LoVo (cell line): ENCODE results near the gene RAB8B.
A peak's percentile ranks its signal among the peaks of the same experiment; 100 is the strongest.

Experiments
- DNase-seq: peaks from one replicate; pipeline ENCODE4 v3.0.0-alpha.2; 2016; ENCODE audit warnings: low spot score

The RAB8B gene

DNA sequence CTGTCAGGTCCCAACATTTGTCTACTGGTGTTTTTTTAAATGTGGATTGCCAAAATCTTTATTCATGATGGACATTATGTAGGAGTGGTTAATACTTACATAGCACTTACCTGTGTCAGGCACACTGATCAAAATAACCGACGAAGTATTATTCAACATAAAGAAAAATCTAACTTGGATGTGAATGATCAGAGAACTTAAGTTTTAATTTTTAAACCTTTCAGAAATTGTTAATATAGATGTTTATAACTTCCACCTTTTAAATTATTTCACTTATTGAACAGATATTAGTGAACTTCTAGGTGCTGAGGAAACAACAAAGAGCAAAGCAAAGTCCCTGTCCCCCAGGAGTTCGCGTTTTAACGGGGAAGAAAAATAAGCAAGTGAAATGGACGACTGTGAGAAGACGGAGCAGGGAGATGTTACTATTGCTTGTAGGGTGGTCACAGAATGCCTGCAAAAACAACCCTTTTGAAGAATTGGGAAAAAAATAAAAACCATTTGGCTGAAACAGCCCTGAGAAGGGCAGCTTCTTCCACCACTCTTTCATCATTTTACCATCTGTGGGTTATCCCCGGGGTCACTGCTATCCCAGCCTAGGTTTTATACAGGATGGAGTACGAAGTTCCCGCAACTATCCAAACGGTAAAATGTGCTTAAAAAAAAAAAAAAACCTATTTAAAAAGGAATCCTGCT is 87.1 kb downstream of the RAB8B start:
- DNase-seq = peak; percentile 10

- DNase-seq = peak; percentile 76
Observed at GRCh38 chr15:63277038-63277892, 87.9 kb downstream of the RAB8B start, which contains the start of gene APH1B. Gene APH1B, plus strand, starts transcription at chr15:63277605. Its CDS starts 19 bp downstream, at chr15:63277624.

GRCh38 chr15:63277893-63278456 is 88.6 kb downstream of the RAB8B start:
- no peak for DNase-seq

- no peak for DNase-seq
Observed at GRCh38 chr15:63283126-63283525, 93.7 kb downstream of the RAB8B start.

DNA sequence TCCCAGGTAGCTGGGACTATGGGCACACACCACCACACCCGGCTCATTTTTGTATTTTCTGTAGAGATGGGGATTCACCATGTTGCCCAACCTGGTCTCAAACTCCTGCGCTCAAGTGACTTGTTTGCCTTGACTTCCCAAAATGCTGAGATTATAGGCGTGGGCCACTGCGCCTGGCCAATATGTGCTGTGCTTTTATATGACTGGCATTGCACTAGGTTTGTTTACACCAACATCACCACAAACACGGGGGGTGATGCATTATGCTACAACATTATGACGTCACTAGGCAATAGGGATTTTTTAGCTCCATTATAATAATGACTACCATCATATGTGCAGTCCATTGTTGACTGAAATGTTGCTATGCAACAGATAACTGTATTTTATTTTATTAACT is 94.9 kb downstream of the RAB8B start:
- no peak for DNase-seq

- no peak for DNase-seq
Observed at GRCh38 chr15:63287109-63287508, 97.7 kb downstream of the RAB8B start.

DNA sequence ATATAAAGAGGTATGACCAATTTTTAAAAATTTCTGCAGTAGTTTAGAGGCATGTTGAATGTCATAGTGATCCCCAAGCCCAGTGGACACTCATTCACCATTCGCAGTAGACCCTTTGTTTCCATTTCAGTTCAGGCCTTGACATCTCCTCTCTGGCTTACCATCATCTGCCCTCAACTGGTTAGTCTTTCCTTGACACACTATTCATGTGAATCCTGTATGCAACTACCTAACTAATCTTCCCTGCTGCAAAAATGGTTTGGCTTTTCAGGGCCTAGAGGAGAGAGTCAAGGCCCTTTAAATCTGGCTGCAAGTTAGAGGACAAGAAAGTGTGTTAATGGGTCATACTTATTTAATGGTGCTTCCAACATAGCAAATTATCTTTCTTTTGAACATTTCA is 98.9 kb downstream of the RAB8B start:
- no peak for DNase-seq

GRCh38 chr15:63288778-63289378 is 99.5 kb downstream of the RAB8B start:
- peak; percentile 67 for DNase-seq

DNA sequence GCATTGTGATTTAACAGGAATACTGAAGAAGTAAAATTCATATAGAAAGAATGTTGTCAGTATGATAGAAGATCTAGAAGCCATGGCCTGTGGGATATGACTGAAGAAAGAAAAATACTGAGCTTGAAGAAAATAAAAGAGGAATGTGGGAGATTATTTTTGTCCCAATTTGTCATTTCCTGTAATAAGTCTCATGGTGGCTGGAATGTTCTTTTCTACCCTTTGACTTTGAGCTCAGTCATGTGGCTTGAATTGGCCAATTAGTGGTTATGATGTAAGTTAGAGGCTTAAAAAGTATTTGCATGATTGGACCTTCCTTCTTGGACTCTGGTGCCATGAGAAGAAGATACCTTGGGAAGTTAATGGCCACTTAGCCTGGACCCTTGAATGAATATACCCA is 102.1 kb downstream of the RAB8B start:
- DNase-seq = no peak

- no peak for DNase-seq
Observed at GRCh38 chr15:63292241-63292640, 102.8 kb downstream of the RAB8B start.

DNA sequence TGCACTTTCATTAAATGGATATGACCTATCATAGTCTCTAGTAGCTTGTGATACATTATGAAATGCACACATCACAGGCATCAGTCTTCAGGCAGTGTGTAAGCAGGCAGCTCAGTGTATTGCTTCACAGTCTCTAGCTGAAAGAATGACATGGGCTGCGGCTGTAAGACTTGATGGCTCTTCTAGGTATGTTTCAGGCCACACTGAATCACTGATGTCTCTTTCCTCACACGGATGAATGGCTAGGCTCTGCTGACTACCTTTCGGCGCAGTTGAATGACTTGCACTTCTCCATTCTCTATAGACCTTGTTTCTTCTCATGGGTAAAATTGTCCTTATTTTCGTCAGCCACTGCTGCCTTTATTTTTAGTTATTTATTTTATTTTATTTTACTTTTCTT is 103.4 kb downstream of the RAB8B start:
- no peak for DNase-seq

GRCh38 chr15:63294359-63294758 is 105.0 kb downstream of the RAB8B start:
- no peak for DNase-seq

DNA sequence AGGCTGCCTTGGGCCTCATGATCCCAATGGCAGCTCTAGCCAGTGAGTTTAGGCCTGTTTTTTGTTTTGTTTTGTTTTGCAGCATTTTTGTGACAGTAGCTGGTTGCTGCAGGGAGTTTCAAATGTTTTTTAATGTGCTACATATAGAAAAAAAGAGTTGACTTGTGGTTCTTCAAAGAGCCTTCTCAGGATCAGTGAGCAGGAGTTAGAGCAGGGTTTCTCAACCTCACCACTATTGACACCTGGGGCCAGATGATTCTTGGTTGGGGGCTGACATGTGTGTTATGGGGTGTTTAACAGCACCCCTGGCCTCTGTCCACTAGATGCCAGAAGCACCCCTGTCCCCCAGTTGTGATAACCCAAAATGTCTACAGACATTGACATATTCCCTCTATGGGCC is 105.9 kb downstream of the RAB8B start:
- DNase-seq = no peak

GRCh38 chr15:63296195-63296594 is 106.8 kb downstream of the RAB8B start:
- DNase-seq = no peak

DNA sequence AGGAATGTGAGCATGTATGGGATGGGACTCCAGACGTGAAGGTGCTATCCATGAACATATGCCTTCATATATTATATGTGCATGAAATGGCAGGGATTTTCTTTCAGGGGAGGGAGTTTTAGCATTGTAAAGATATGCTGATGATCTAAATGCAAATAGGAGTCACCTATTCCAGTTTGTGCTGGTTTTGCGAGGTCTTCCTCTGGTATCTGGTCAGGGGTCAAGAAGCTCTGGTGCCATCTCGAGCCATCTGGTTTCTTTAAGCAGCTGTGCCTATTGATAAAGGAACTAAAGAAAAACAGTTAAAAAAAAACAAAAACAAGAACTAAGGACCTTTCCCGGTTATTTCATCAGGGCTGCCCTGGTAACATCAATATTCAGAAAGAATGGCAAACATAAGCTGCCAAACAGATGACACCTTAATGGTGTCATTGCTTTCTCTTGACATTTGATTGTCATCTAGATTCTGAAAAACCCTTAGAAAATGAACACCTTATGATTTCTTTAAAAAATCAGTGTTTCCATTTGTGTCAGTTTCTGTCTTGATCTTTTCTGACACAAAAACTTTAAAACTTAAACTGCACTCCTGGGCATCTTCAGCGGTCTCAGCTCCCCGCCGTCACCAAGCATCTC is 110.7 kb downstream of the RAB8B start:
- DNase-seq = no peak

DNA sequence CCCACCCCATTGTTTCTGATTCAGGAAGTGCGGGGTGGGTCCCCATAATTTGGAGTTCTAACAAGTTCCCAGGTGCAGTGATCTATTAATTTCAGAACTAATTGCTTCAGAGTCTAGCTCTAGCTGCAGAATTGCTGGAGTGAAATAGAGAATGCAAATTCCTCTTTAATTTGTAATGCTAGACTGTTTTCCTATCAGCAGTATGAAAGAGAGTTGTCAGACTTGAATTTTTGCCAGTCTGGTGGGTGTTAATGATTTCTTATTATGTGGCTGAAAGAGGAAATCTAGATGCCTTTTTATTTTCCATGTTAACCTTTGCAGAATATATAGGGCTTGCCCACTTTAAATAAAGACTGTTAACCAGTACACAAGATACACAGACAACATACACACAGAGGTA is 111.7 kb downstream of the RAB8B start:
- DNase-seq = no peak

GRCh38 chr15:63305260-63305659 is 115.9 kb downstream of the RAB8B start:
- no peak for DNase-seq

GRCh38 chr15:63306492-63307073 is 117.2 kb downstream of the RAB8B start:
- no peak for DNase-seq

DNA sequence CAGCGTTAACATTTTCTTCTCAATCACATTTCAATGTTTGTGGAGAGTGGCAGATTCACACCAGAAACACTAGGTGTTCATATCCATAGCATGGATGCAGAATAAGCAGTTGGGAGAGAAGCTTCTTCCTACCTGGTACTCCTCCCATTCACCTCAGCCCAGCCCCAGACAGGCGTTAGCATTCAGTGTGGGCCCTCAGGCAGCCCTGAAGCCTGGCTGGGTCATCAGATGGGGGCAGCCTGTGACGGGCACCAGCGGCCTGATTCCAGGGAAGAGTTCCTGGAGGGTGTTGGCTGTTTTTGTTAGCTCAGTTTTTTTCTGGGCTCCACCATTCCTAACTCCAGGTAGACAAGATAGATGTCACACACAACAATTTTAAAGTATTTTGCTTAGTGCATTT is 119.1 kb downstream of the RAB8B start:
- no peak for DNase-seq

DNA sequence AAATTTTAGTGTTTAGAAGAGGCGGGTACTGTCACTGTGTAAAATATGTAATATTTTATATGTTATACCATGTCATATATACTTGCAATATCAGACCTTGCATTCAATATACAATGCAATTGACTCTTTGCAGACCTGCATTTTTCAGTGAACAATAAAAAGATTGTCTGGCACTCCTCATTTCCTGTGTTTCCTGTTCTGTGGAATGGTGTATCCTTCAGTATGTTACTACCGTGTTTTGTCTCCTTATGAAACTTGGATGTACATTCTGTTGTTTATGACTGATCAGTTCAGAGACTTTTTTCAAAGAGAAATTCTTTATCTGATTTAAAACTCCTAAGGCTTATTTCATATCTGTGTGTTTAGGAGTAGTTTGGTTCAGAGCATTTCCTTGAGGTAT is 119.5 kb downstream of the RAB8B start:
- DNase-seq = no peak

- DNase-seq = no peak
Observed at GRCh38 chr15:63310646-63311045, 121.2 kb downstream of the RAB8B start.

GRCh38 chr15:63312286-63312685 is 122.9 kb downstream of the RAB8B start:
- no peak for DNase-seq
